Measurements from ENCODE around the gene VEGFA.

DNA sequence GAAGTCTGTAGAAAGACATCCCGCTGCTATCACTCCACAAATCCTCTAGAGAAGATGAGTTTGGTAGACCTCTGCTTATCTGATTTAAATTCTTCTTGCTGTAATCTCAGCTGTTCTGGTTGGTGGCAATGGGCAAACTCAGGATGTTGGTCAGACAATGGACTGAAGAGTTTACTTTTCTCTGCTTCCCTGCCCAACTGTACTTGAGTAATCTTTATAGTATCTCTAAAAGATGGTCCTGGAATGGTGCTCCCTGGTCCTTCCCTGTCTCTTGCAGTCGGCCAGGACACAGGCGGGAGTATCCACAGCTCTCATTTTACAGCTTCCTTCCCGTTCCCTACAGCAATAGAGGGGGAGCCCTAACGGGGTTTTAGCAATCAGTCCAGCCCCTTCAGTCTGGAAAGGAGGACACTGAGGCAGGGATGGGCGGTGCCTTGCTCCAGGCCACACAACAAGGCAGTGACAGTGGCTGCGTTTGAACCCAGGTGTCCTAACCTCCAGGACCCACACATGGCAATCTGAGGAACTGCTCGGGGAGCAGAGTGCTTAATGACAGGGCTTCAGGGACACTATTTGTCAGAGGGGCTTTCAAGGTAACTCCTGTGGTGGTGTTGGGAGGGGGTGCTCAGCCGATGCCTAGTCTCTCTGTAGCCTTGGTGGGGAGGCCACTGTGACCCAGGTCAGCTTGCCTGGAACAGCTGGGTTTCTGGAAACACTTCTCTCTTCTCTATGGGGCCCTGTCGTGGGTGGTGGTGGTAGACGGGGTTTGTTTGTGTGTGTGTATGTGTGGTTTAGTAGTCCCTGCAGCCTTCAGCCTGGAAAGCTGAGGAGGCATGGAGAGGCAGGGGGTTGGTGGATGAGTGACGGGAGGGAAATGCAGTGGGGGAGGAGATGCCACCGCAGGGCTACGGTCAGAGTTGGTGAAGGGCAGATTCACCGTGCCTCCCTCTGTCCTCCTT is 9.5 kb upstream of the VEGFA start:
- no peak for TF ChIP-seq CTCF (conservative IDR thresholded peaks at IDR 0.05)
- no peak for TF ChIP-seq ZFX (IDR thresholded peaks at IDR 0.05)
